Measurements from ENCODE around the gene SPTB. TPM values are rescaled to one million over a fixed set of nuclear protein-coding genes. Genes with fewer than 3 reads are reported as not detected.

Gene SPTB
- total and polyA plus RNA-seq, 9 donors, result 0.28 to 1.4 (median 0.68) TPM

GRCh38 chr14:64748521-64748920 lies 131.2 kb downstream of the SPTB start:
- 84 to 94% (median 88%) methylated on average over 6 of the region's 6 CpGs for WGBS, 3 donors
- Histone ChIP-seq H3K36me3 (no peaks in the 10 kb centered on the region), H3K9me3 (no peaks in the 10 kb centered on the region), H3K4me3 (no peak overlapping the region), H3K27ac (no peak overlapping the region), H3K27me3 (no peaks in the 10 kb centered on the region), H3K4me1 (ENCODE audit: insufficient read depth) (peaks cover 10% of the 10 kb centered on the region)
- DNase-seq, result no peak
- TF ChIP-seq CTCF (IDR thresholded peaks at IDR 0.05) (no peak), EP300 (IDR thresholded peaks at IDR 0.05) (no peak), POLR2A (IDR thresholded peaks at IDR 0.05) (no peak)
- intact Hi-C loops (cut with DNase I), result no loop called here

- no peaks in the 10 kb centered on the region for H3K27me3 ChIP-seq
- intact Hi-C loops (cut with DNase I), result no loop called here
- H3K4me3 ChIP-seq, result no peak overlapping the region
- no peak for DNase-seq
- no peak overlapping the region for H3K27ac ChIP-seq
- WGBS, 3 donors, result 83 to 90% (median 84%) methylated on average over 5 of the region's 5 CpGs
- peaks cover 10% of the 10 kb centered on the region for H3K4me1 ChIP-seq (ENCODE audit: insufficient read depth)
- H3K36me3 ChIP-seq, result no peaks in the 10 kb centered on the region
- TF ChIP-seq POLR2A (IDR thresholded peaks at IDR 0.05) (no peak), CTCF (IDR thresholded peaks at IDR 0.05) (no peak), EP300 (IDR thresholded peaks at IDR 0.05) (no peak)
- no peaks in the 10 kb centered on the region for H3K9me3 ChIP-seq
Measured at GRCh38 chr14:64747327-64747726, 132.4 kb downstream of the SPTB start.

GRCh38 chr14:64746298-64747250 lies 133.1 kb downstream of the SPTB start:
- H3K4me3 ChIP-seq, result no peak overlapping the region
- no peak for TF ChIP-seq POLR2A (IDR thresholded peaks at IDR 0.05)
- no peak for TF ChIP-seq EP300 (IDR thresholded peaks at IDR 0.05)
- no peak for TF ChIP-seq CTCF (IDR thresholded peaks at IDR 0.05)
- 25 to 27% (median 26%) methylated on average over 12 of the region's 12 CpGs for WGBS, 3 donors
- intact Hi-C loops (cut with DNase I), result no loop called here
- H3K9me3 ChIP-seq, result no peaks in the 10 kb centered on the region
- DNase-seq, result no peak
- H3K36me3 ChIP-seq, result peaks cover 3% of the 10 kb centered on the region
- no peaks in the 10 kb centered on the region for H3K27me3 ChIP-seq
- peaks cover 10% of the 10 kb centered on the region for H3K4me1 ChIP-seq (ENCODE audit: insufficient read depth)
- H3K27ac ChIP-seq, result peak overlapping the region in 1 of 2 donors; percentile 6

- Histone ChIP-seq H3K4me1 (ENCODE audit: insufficient read depth) (peaks cover 10% of the 10 kb centered on the region), H3K9me3 (no peaks in the 10 kb centered on the region), H3K36me3 (peaks cover 3% of the 10 kb centered on the region), H3K4me3 (no peak overlapping the region), H3K27ac (peak overlapping the region; percentile 51 to 52), H3K27me3 (no peaks in the 10 kb centered on the region)
- peak in 1 of 5 donors; percentile 45 for DNase-seq
- WGBS, 3 donors, result 26 to 42% (median 38%) methylated on average over 8 of the region's 8 CpGs
- TF ChIP-seq POLR2A (IDR thresholded peaks at IDR 0.05), result no peak
- no peak for TF ChIP-seq EP300 (IDR thresholded peaks at IDR 0.05)
- TF ChIP-seq CTCF (IDR thresholded peaks at IDR 0.05), result no peak
- intact Hi-C loops (cut with DNase I), result no loop called here
Measured at GRCh38 chr14:64745511-64746091, 134.1 kb downstream of the SPTB start.
